ENCODE data around the gene LNX2.

Gene LNX2

GRCh38 chr13:27523346-27524073, 96.8 kb downstream of the LNX2 start:
- Histone ChIP-seq H3K4me3 (ENCODE audit: low read length, poor library complexity, severe bottlenecking) (no peak overlapping the region), H3K4me2 (ENCODE audit: low read depth, low read length, poor library complexity, severe bottlenecking) (peak overlapping the region; percentile 13), H3K36me3 (ENCODE audit: insufficient read depth, low read length) (no peaks in the 10 kb centered on the region), H3K79me2 (ENCODE audit: insufficient read depth, low read length) (no peaks in the 10 kb centered on the region), H4K20me1 (ENCODE audit: insufficient read depth, low read length, poor library complexity, severe bottlenecking) (no peaks in the 10 kb centered on the region), H3K9me3 (ENCODE audit: insufficient read depth, low read depth, low read length) (no peaks in the 10 kb centered on the region), H3F3A (ENCODE audit: low read depth) (no peaks in the 10 kb centered on the region), H3K4me1 (ENCODE audit: insufficient read depth, low read length, poor library complexity, severe bottlenecking) (peaks cover 21% of the 10 kb centered on the region), H3K9ac (ENCODE audit: low read depth, low read length, poor library complexity, severe bottlenecking) (no peak overlapping the region), H3K9me2 (replicated peaks; ENCODE audit: low read depth, low read length) (no peaks in the 10 kb centered on the region), H2AFZ (ENCODE audit: low read length) (peak overlapping the region; percentile 65), H3K27me3 (ENCODE audit: insufficient read depth, low read length, poor library complexity, severe bottlenecking) (no peaks in the 10 kb centered on the region)
- TF ChIP-seq EZH2phosphoT487 (IDR thresholded peaks at IDR 0.05; ENCODE audit: borderline replicate concordance) = no peak
- TF ChIP-seq, protein P1, sequence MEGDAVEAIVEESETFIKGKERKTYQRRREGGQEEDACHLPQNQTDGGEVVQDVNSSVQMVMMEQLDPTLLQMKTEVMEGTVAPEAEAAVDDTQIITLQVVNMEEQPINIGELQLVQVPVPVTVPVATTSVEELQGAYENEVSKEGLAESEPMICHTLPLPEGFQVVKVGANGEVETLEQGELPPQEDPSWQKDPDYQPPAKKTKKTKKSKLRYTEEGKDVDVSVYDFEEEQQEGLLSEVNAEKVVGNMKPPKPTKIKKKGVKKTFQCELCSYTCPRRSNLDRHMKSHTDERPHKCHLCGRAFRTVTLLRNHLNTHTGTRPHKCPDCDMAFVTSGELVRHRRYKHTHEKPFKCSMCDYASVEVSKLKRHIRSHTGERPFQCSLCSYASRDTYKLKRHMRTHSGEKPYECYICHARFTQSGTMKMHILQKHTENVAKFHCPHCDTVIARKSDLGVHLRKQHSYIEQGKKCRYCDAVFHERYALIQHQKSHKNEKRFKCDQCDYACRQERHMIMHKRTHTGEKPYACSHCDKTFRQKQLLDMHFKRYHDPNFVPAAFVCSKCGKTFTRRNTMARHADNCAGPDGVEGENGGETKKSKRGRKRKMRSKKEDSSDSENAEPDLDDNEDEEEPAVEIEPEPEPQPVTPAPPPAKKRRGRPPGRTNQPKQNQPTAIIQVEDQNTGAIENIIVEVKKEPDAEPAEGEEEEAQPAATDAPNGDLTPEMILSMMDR (conservative IDR thresholded peaks at IDR 0.05; ENCODE audit: low read length) = no peak

DNA sequence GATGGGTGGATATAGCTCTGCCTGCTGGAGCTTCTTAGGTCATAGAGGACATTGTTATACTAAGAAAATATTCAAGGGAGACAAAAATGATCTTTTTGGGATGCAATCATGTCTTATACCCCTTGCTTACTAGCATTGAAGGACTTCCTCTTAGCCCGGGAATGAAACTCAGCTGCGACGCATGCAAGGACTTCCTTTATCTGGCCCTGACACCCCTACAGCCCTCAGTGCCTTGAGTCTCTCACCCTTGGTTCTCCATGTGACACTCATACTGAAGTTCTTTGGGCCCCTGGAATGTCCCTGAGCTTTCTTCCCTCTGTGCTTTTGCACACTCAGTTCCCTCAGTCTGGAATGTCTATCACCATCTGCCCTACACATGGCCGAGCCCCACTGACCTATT, 97.5 kb downstream of the LNX2 start:
- H2AFZ ChIP-seq (ENCODE audit: low read length) = peak overlapping the region; percentile 65; the same call in 1 of the 2 replicates
- no peaks in the 10 kb centered on the region for H3K9me3 ChIP-seq (ENCODE audit: insufficient read depth, low read depth, low read length)
- peaks cover 21% of the 10 kb centered on the region for H3K4me1 ChIP-seq (ENCODE audit: insufficient read depth, low read length, poor library complexity, severe bottlenecking)
- H3K4me3 ChIP-seq (ENCODE audit: low read length, poor library complexity, severe bottlenecking) = no peak overlapping the region
- no peaks in the 10 kb centered on the region for H3K27me3 ChIP-seq (ENCODE audit: insufficient read depth, low read length, poor library complexity, severe bottlenecking)
- no peaks in the 10 kb centered on the region for H3K79me2 ChIP-seq (ENCODE audit: insufficient read depth, low read length)
- H3F3A ChIP-seq (ENCODE audit: low read depth) = no peaks in the 10 kb centered on the region
- peak overlapping the region; percentile 13 for H3K4me2 ChIP-seq (ENCODE audit: low read depth, low read length, poor library complexity, severe bottlenecking)
- no peaks in the 10 kb centered on the region for H3K36me3 ChIP-seq (ENCODE audit: insufficient read depth, low read length)
- no peaks in the 10 kb centered on the region for H3K9me2 ChIP-seq (replicated peaks; ENCODE audit: low read depth, low read length)
- no peak overlapping the region for H3K9ac ChIP-seq (ENCODE audit: low read depth, low read length, poor library complexity, severe bottlenecking)
- TF ChIP-seq, protein P1 (conservative IDR thresholded peaks at IDR 0.05; ENCODE audit: low read length) = no peak
- no peak for TF ChIP-seq EZH2phosphoT487 (IDR thresholded peaks at IDR 0.05; ENCODE audit: borderline replicate concordance)
- H4K20me1 ChIP-seq (ENCODE audit: insufficient read depth, low read length, poor library complexity, severe bottlenecking) = no peaks in the 10 kb centered on the region

DNA sequence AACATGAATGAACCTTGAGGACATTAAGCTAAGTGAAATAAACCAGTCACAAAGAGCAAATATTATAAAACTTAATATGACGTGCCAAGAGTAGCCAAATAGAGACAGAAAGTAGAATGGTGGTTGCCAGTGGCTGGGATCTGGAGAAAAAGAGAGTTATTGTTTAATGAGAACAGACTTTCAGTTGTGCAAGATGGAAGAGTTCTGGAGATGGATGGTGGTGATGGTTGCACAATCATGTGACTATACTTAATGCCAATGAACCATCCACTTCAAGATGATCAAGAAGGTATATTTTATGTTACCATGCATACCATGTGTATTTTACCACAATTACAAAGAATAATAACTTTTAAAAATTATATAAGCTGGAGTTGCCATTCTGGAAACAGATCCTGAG, 104.2 kb downstream of the LNX2 start:
- H4K20me1 ChIP-seq (ENCODE audit: insufficient read depth, low read length, poor library complexity, severe bottlenecking) = no peaks in the 10 kb centered on the region
- no peaks in the 10 kb centered on the region for H3K9me3 ChIP-seq (ENCODE audit: insufficient read depth, low read depth, low read length)
- H3K27me3 ChIP-seq (ENCODE audit: insufficient read depth, low read length, poor library complexity, severe bottlenecking) = no peaks in the 10 kb centered on the region
- H3K9ac ChIP-seq (ENCODE audit: low read depth, low read length, poor library complexity, severe bottlenecking) = no peak overlapping the region
- no peaks in the 10 kb centered on the region for H3K9me2 ChIP-seq (replicated peaks; ENCODE audit: low read depth, low read length)
- no peaks in the 10 kb centered on the region for H3K4me1 ChIP-seq (ENCODE audit: insufficient read depth, low read length, poor library complexity, severe bottlenecking)
- no peaks in the 10 kb centered on the region for H3K79me2 ChIP-seq (ENCODE audit: insufficient read depth, low read length)
- H3K4me3 ChIP-seq (ENCODE audit: low read length, poor library complexity, severe bottlenecking) = no peak overlapping the region
- no peak overlapping the region for H2AFZ ChIP-seq (ENCODE audit: low read length)
- H3K36me3 ChIP-seq (ENCODE audit: insufficient read depth, low read length) = no peaks in the 10 kb centered on the region
- no peak overlapping the region for H3K4me2 ChIP-seq (ENCODE audit: low read depth, low read length, poor library complexity, severe bottlenecking)
- no peaks in the 10 kb centered on the region for H3F3A ChIP-seq (ENCODE audit: low read depth)
- TF ChIP-seq, protein P1 (conservative IDR thresholded peaks at IDR 0.05; ENCODE audit: low read length) = no peak
- no peak for TF ChIP-seq EZH2phosphoT487 (IDR thresholded peaks at IDR 0.05; ENCODE audit: borderline replicate concordance)

Measured in Loucy (cell line).